T-helper 2 cell (primary cell): ENCODE measurements around the gene TMED7.

Experiments used
- DNase-seq, 5 experiments: peaks; one replicate each; pipeline versions ENCODE4 v3.0.0 to v3.0.0-alpha.2; 2012 to 2022

The TMED7 gene

GRCh38 chr5:115579216-115579615, 46.6 kb downstream of the TMED7 start:
- DNase-seq: no peak

GRCh38 chr5:115578657-115579056, 47.2 kb downstream of the TMED7 start:
- no peak for DNase-seq

- DNase-seq: no peak
Measured at GRCh38 chr5:115577741-115578140, 48.1 kb downstream of the TMED7 start.

GRCh38 chr5:115577329-115577728, 48.5 kb downstream of the TMED7 start:
- DNase-seq: no peak

- no peak for DNase-seq
Measured at GRCh38 chr5:115575167-115576070, 50.4 kb downstream of the TMED7 start.

GRCh38 chr5:115573133-115573532, 52.7 kb downstream of the TMED7 start:
- DNase-seq: no peak

- no peak for DNase-seq
Measured at GRCh38 chr5:115571441-115571878, 54.4 kb downstream of the TMED7 start.

- no peak for DNase-seq
Measured at GRCh38 chr5:115568668-115569067, 57.2 kb downstream of the TMED7 start.

GRCh38 chr5:115565233-115565632, 60.6 kb downstream of the TMED7 start:
- DNase-seq: no peak
